Panc1 (cell line): ENCODE data around the gene INPP5D. TPM values are rescaled to one million over a fixed set of nuclear protein-coding genes. Genes with fewer than 3 reads are reported as not detected.

Experiments
- ATAC-seq: fragments of 200-7000 bp; cut with Tn5 transposase; 2 replicates; pipeline ENCODE4 v1.9.1; 2020; ENCODE audit warnings: mild to moderate bottlenecking, moderate library complexity
- BruUV-seq: library from RNA; stranded (reverse); fragments of 400-500 nt; replicated peaks from 2 replicates; lab custom pipeline; 2021; lab: Mats Ljungman, UMichigan
- CTCF ChIA-PET: fragments of 300-600 bp; sonication (Branson Sonifier 250); formaldehyde crosslinking; loops from one replicate; lab custom pipeline; 2022; ENCODE audit warnings: antibody characterized with exemption; lab: Charles Lee
- POLR2A ChIA-PET: fragments of 300-600 bp; sonication (Branson Sonifier 250); formaldehyde crosslinking; loops from one replicate; lab custom pipeline; 2022; ENCODE audit warnings: antibody characterized with exemption; lab: Charles Lee
- DNase-seq: peaks from one replicate; pipeline ENCODE4 v3.0.0-alpha.2; 2010; ENCODE audit warnings: low read depth, low spot score
- H3K27ac ChIP-seq: 2 replicates; pipeline ENCODE4 v1.5.1; 2011; ENCODE audit warnings: mild to moderate bottlenecking, low read length, inconsistent platforms
- H3K27me3 ChIP-seq: fragments of 200-500 bp; sonication (Bioruptor generic); 2 replicates; pipeline ENCODE4 v1.6.0; 2014; ENCODE audit warnings: low read length, inconsistent platforms; ENCODE audit not compliant: control insufficient read depth, insufficient read depth
- H3K36me3 ChIP-seq: fragments of 200-500 bp; sonication (Bioruptor generic); 2 replicates; pipeline ENCODE4 v1.5.1; 2014; ENCODE audit warnings: inconsistent platforms, mild to moderate bottlenecking, low read length, moderate library complexity; ENCODE audit not compliant: control insufficient read depth, insufficient read depth
- H3K4me1 ChIP-seq: 2 replicates; pipeline ENCODE4 v1.5.1; 2011; ENCODE audit warnings: inconsistent platforms, mild to moderate bottlenecking, low read length, moderate library complexity; ENCODE audit not compliant: control insufficient read depth, insufficient read depth
- H3K4me3 ChIP-seq, 2 experiments: 2 replicates each; pipeline ENCODE4 v1.5.1; 2011 to 2012; ENCODE audit warnings: low read depth in 2 of 2, low read length in 2 of 2, mild to moderate bottlenecking in 2 of 2, inconsistent platforms in 1 of 2, moderate library complexity in 1 of 2
- H3K9me3 ChIP-seq: fragments of 200-500 bp; sonication (Bioruptor generic); 2 replicates; pipeline ENCODE4 v1.5.1; 2014; ENCODE audit warnings: low read depth, mild to moderate bottlenecking, inconsistent platforms, low read length, moderate library complexity; ENCODE audit not compliant: control insufficient read depth, insufficient read depth
- POLR2AphosphoS5 ChIP-seq: IDR thresholded peaks from 2 replicates; pipeline ENCODE4 v1.6.1; 2012; ENCODE audit warnings: mild to moderate bottlenecking, low read depth, low read length, moderate library complexity
- SIN3A ChIP-seq: IDR thresholded peaks from 2 replicates; pipeline ENCODE4 v1.6.1; 2012; ENCODE audit warnings: low read depth, mild to moderate bottlenecking, low read length, moderate library complexity, borderline replicate concordance; ENCODE audit not compliant: insufficient read depth
- TCF7L2 ChIP-seq: IDR thresholded peaks from 2 replicates; pipeline ENCODE4 v1.6.1; 2011; ENCODE audit warnings: mild to moderate bottlenecking, low read depth, low read length, inconsistent platforms
- in situ Hi-C: cut with HindIII; loops from 2 replicates; pipeline ENCODE4 v1.10.0; 2016; ENCODE audit warnings: low sequenced_read_pairs, low pct_unique_long_range_greater_than_20kb
- intact Hi-C: fragments of 100-400 bp; cut with micrococcal nuclease; formaldehyde crosslinking; loops from one replicate; pipeline ENCODE4 v1.10.0; 2022; ENCODE audit not compliant: unreplicated experiment
- total RNA-seq: library from RNA; stranded (reverse); gene quantifications from one replicate; pipeline ENCODE4 v1.2.1, GENCODE V29; 2021; ENCODE audit not compliant: unreplicated experiment
- TF ChIP-seq, protein P1 (sequence below), 2 experiments: IDR thresholded peaks; 2 replicates each; pipeline ENCODE4 v1.6.1; 2011 to 2012; ENCODE audit warnings: low read depth in 2 of 2, control low read depth in 1 of 2, low read length in 1 of 2, mild to moderate bottlenecking in 1 of 2, moderate library complexity in 1 of 2; ENCODE audit not compliant: insufficient read depth in 1 of 2
- TF ChIP-seq, protein P2 (sequence below): fragments of 450-650 bp; IDR thresholded peaks from 2 replicates; pipeline ENCODE4 v1.5.1; 2017; ENCODE audit warnings: mild to moderate bottlenecking

The INPP5D gene
- total RNA-seq, 1 experiment from 2014 or later = 0.39 TPM

- Histone ChIP-seq H3K9me3 (no peaks in the 10 kb centered on the region), H3K27ac (no peak overlapping the region), H3K4me3 (no peak overlapping the region), H3K36me3 (no peaks in the 10 kb centered on the region), H3K4me1 (0 out of 2 replicates have a peak, but pooled peaks cover 2% of the 10 kb centered on the region), H3K27me3 (no peaks in the 10 kb centered on the region)
- no peak for ATAC-seq
- CTCF ChIA-PET = no interaction called here
- no peak for DNase-seq
- BruUV-seq = no TSS peak
- TF ChIP-seq, protein P1, sequence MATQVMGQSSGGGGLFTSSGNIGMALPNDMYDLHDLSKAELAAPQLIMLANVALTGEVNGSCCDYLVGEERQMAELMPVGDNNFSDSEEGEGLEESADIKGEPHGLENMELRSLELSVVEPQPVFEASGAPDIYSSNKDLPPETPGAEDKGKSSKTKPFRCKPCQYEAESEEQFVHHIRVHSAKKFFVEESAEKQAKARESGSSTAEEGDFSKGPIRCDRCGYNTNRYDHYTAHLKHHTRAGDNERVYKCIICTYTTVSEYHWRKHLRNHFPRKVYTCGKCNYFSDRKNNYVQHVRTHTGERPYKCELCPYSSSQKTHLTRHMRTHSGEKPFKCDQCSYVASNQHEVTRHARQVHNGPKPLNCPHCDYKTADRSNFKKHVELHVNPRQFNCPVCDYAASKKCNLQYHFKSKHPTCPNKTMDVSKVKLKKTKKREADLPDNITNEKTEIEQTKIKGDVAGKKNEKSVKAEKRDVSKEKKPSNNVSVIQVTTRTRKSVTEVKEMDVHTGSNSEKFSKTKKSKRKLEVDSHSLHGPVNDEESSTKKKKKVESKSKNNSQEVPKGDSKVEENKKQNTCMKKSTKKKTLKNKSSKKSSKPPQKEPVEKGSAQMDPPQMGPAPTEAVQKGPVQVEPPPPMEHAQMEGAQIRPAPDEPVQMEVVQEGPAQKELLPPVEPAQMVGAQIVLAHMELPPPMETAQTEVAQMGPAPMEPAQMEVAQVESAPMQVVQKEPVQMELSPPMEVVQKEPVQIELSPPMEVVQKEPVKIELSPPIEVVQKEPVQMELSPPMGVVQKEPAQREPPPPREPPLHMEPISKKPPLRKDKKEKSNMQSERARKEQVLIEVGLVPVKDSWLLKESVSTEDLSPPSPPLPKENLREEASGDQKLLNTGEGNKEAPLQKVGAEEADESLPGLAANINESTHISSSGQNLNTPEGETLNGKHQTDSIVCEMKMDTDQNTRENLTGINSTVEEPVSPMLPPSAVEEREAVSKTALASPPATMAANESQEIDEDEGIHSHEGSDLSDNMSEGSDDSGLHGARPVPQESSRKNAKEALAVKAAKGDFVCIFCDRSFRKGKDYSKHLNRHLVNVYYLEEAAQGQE (IDR thresholded peaks at IDR 0.05; ENCODE audit: insufficient read depth in 1 of 2, low read depth in 2 of 2, low read length in 1 of 2) = no peak
- TF ChIP-seq SIN3A = no peak
- TF ChIP-seq, protein P2, sequence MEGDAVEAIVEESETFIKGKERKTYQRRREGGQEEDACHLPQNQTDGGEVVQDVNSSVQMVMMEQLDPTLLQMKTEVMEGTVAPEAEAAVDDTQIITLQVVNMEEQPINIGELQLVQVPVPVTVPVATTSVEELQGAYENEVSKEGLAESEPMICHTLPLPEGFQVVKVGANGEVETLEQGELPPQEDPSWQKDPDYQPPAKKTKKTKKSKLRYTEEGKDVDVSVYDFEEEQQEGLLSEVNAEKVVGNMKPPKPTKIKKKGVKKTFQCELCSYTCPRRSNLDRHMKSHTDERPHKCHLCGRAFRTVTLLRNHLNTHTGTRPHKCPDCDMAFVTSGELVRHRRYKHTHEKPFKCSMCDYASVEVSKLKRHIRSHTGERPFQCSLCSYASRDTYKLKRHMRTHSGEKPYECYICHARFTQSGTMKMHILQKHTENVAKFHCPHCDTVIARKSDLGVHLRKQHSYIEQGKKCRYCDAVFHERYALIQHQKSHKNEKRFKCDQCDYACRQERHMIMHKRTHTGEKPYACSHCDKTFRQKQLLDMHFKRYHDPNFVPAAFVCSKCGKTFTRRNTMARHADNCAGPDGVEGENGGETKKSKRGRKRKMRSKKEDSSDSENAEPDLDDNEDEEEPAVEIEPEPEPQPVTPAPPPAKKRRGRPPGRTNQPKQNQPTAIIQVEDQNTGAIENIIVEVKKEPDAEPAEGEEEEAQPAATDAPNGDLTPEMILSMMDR = no peak
- no peak for TF ChIP-seq TCF7L2
- no peak for TF ChIP-seq POLR2AphosphoS5
- intact Hi-C loops (no loop called here), in situ Hi-C loops (no loop called here)
- POLR2A ChIA-PET = no interaction called here
Measured at GRCh38 chr2:233240897-233241296, 180.8 kb downstream of the INPP5D start.

DNA sequence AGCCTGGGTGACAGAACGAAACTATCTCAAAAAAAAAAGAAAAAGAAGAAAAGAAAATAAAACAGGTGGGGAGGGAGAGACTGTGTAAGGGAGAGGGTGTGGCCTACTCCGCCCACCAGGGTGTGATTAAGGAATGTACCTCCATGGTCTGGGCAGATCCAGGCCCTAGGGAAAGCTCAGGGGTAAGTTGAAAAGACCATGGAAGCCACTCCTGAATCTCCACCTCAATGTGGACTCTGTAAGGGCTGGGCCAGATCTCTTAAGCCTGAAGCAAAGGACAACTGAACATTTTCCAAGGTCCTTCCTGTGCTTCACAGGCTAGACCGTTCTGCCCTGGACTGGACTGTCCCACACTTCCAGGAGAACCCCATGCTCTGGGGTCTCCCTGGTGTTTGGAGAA, 181.7 kb downstream of the INPP5D start:
- intact Hi-C loops (no loop called here), in situ Hi-C loops (no loop called here)
- Histone ChIP-seq H3K27me3 (no peaks in the 10 kb centered on the region), H3K27ac (no peak overlapping the region), H3K4me3 (no peak overlapping the region), H3K9me3 (no peaks in the 10 kb centered on the region), H3K36me3 (no peaks in the 10 kb centered on the region), H3K4me1 (0 out of 2 replicates have a peak, but pooled peaks cover 2% of the 10 kb centered on the region)
- ChIA-PET CTCF (no interaction called here), POLR2A (no interaction called here)
- TF ChIP-seq POLR2AphosphoS5 (no peak), SIN3A (no peak), TCF7L2 (no peak)
- TF ChIP-seq, protein P2 = no peak
- TF ChIP-seq, protein P1 (IDR thresholded peaks at IDR 0.05; ENCODE audit: insufficient read depth in 1 of 2, low read depth in 2 of 2, low read length in 1 of 2) = no peak
- DNase-seq = no peak
- peak; percentile 48; the same call in 1 of the 2 replicates for ATAC-seq
- BruUV-seq = no TSS peak
